AML-193 (cell line): ENCODE measurements around the gene HEBP1.

ENCODE experiments used
- DNase-seq, 2 experiments: peaks; one replicate each; lab custom pipeline; 2025; lab: John Stamatoyannopoulos, UW

HEBP1 gene

GRCh38 chr12:13023811-13024530, 23.9 kb upstream of the HEBP1 start:
- peak; percentile 35 to 49 for DNase-seq

GRCh38 chr12:13022851-13023271, 22.8 kb upstream of the HEBP1 start:
- no peak for DNase-seq

GRCh38 chr12:13011098-13011497, 11.0 kb upstream of the HEBP1 start:
- no peak for DNase-seq

GRCh38 chr12:13008741-13009380, 8.8 kb upstream of the HEBP1 start:
- DNase-seq = no peak

- no peak for DNase-seq
Measured at GRCh38 chr12:13007496-13008233, 7.6 kb upstream of the HEBP1 start.

- no peak for DNase-seq
Measured at GRCh38 chr12:13005649-13006048, 5.6 kb upstream of the HEBP1 start.

- DNase-seq = no peak
Measured at GRCh38 chr12:13004986-13005385, 4.9 kb upstream of the HEBP1 start.

- DNase-seq = no peak
Measured at GRCh38 chr12:13004361-13004760, 4.3 kb upstream of the HEBP1 start.

- no peak for DNase-seq
Measured at GRCh38 chr12:13002301-13003097, 2.4 kb upstream of the HEBP1 start.

GRCh38 chr12:13001775-13002040, 1.6 kb upstream of the HEBP1 start:
- DNase-seq = no peak

- peak; percentile 31 to 50 for DNase-seq
Measured at GRCh38 chr12:13000925-13001774, 1.1 kb upstream of the HEBP1 start.

GRCh38 chr12:13000616-13000924, 505 bp upstream of the HEBP1 start:
- no peak for DNase-seq

- peak in 1 of 2 experiments; percentile 15 for DNase-seq
Measured at GRCh38 chr12:12999271-12999958, 650 bp downstream of the HEBP1 start.

- DNase-seq = no peak
Measured at GRCh38 chr12:12998248-12998647, 1.8 kb downstream of the HEBP1 start.

- DNase-seq = no peak
Measured at GRCh38 chr12:12997734-12998133, 2.3 kb downstream of the HEBP1 start.

- DNase-seq = no peak
Measured at GRCh38 chr12:12997156-12997555, 2.9 kb downstream of the HEBP1 start.

- no peak for DNase-seq
Measured at GRCh38 chr12:12996209-12996608, 3.9 kb downstream of the HEBP1 start.

GRCh38 chr12:12995088-12995487, 5.0 kb downstream of the HEBP1 start:
- DNase-seq = no peak

- no peak for DNase-seq
Measured at GRCh38 chr12:12993367-12993766, 6.7 kb downstream of the HEBP1 start.

GRCh38 chr12:12992418-12993130, 7.5 kb downstream of the HEBP1 start:
- peak; percentile 46 to 65 for DNase-seq
